Astrocyte (in vitro differentiated cells and primary cell): ENCODE data around the gene NRN1L.
"Not testable (repeated sequence)": the region's sequence is repeated elsewhere in the genome, so short reads cannot be mapped to it uniquely, and the experiment has no call there.

Experiments used
- CTCF ChIP-seq: IDR thresholded peaks from 2 replicates; pipeline ENCODE4 v1.5.1; 2011; ENCODE audit warnings: low read depth, mild to moderate bottlenecking, inconsistent platforms, low read length, moderate library complexity; ENCODE audit not compliant: insufficient read depth
- EZH2 ChIP-seq: IDR thresholded peaks from 2 replicates; pipeline ENCODE4 v1.6.1; 2012; ENCODE audit warnings: mild to moderate bottlenecking, low read length, inconsistent platforms; ENCODE audit not compliant: insufficient read depth

DNA sequence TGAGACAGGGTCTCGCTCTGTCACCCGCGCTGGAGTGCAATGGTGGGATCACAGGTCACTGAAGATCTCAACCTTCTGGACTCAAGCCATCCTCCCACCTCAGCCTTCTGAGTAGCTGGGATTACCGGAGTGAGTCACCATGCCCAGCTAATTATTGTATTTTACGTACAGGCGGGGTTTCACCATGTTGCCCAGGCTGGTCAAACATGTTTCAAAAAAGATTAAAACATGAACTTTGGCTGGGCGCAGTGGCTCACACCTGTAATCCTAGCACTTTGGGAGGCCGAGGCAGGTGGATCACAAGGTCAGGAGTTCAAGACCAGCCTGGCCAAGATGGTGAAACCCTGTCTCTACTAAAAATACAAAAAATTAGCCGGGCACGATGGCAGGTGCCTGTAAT is 47.5 kb upstream of the NRN1L start:
- not testable (repeated sequence) for TF ChIP-seq EZH2, CTCF
